HEK293T (cell line): ENCODE data around the gene DLG2.
"Not testable (repeated sequence)": the region's sequence is repeated elsewhere in the genome, so short reads cannot be mapped to it uniquely, and the experiment has no call there.

Experiments used
- BHLHE40 ChIP-seq: fragments of 450-650 bp; IDR thresholded peaks from 2 replicates; pipeline ENCODE4 v1.6.1; 2016; ENCODE audit warnings: mild to moderate bottlenecking, moderate library complexity, borderline replicate concordance
- CTBP1 ChIP-seq: fragments of 450-650 bp; IDR thresholded peaks from 2 replicates; pipeline ENCODE4 v1.6.1; 2016; ENCODE audit warnings: borderline replicate concordance
- ELF4 ChIP-seq: fragments of 450-650 bp; IDR thresholded peaks from 2 replicates; pipeline ENCODE4 v1.6.1; 2017; ENCODE audit warnings: antibody characterized with exemption
- FOXA1 ChIP-seq: fragments of 450-650 bp; IDR thresholded peaks from 2 replicates; pipeline ENCODE4 v1.6.1; 2016; ENCODE audit warnings: mild to moderate bottlenecking
- FOXK2 ChIP-seq: fragments of 450-650 bp; IDR thresholded peaks from 2 replicates; pipeline ENCODE4 v1.6.1; 2016; ENCODE audit warnings: mild to moderate bottlenecking
- HDGF ChIP-seq: fragments of 450-650 bp; IDR thresholded peaks from 2 replicates; pipeline ENCODE4 v1.6.1; 2017; ENCODE audit warnings: antibody characterized with exemption, borderline replicate concordance
- NFRKB ChIP-seq: fragments of 450-650 bp; IDR thresholded peaks from 2 replicates; pipeline ENCODE4 v1.6.1; 2016; ENCODE audit warnings: mild to moderate bottlenecking, moderate library complexity
- PKNOX1 ChIP-seq: fragments of 450-650 bp; IDR thresholded peaks from 2 replicates; pipeline ENCODE4 v1.6.1; 2016
- SP1 ChIP-seq: fragments of 450-650 bp; IDR thresholded peaks from 2 replicates; pipeline ENCODE4 v1.6.1; 2017
- SUZ12 ChIP-seq: fragments of 450-650 bp; IDR thresholded peaks from 2 replicates; pipeline ENCODE4 v1.6.1; 2016; ENCODE audit warnings: mild to moderate bottlenecking
- TARDBP ChIP-seq: fragments of 450-650 bp; IDR thresholded peaks from 2 replicates; pipeline ENCODE4 v1.6.1; 2016
- ZNF384 ChIP-seq: fragments of 450-650 bp; IDR thresholded peaks from 2 replicates; pipeline ENCODE4 v1.6.1; 2016

- not testable (repeated sequence) for TF ChIP-seq SUZ12, CTBP1, FOXA1, PKNOX1, HDGF, NFRKB, ELF4, FOXK2, TARDBP, ZNF384, SP1, BHLHE40
These were observed 1895.9 kb downstream of the DLG2 start for GRCh38 chr11:83731288-83731687.
